SH-SY5Y (cell line): ENCODE data around the gene MSRB3.

Source experiments
- GATA2 ChIP-seq: IDR thresholded peaks from 2 replicates; pipeline ENCODE4 v1.6.1; 2011; ENCODE audit warnings: mild to moderate bottlenecking, low read depth, low read length
- GATA3 ChIP-seq: IDR thresholded peaks from 2 replicates; pipeline ENCODE4 v1.6.1; 2011; ENCODE audit warnings: low read depth, mild to moderate bottlenecking, low read length, moderate library complexity

The MSRB3 gene

GRCh38 chr12:65494537-65494936 lies 216.1 kb downstream of the MSRB3 start:
- TF ChIP-seq GATA2 (no peak), GATA3 (no peak)

DNA sequence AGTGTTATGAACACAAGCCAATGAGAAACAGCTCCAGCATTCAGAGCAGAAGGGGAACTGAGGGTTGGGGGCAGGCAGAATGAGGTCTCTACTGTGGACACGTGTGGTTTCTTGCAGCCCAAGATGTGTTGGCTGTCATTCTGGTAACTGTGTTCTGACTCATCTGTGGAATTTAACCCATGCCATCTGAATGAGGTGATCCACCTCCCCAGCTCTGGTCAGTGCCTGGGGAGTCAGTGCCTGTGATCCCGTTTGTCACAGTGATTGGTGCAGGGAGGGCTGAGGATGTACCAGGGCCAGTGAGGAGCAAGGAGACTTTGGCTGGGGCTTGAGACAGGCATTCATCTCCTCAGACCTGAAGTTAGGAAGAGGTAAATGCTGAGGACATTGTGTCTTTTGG lies 216.8 kb downstream of the MSRB3 start:
- no peak for TF ChIP-seq GATA2
- TF ChIP-seq GATA3, result no peak

GRCh38 chr12:65496617-65497016 lies 218.1 kb downstream of the MSRB3 start:
- no peak for TF ChIP-seq GATA2
- TF ChIP-seq GATA3, result no peak

DNA sequence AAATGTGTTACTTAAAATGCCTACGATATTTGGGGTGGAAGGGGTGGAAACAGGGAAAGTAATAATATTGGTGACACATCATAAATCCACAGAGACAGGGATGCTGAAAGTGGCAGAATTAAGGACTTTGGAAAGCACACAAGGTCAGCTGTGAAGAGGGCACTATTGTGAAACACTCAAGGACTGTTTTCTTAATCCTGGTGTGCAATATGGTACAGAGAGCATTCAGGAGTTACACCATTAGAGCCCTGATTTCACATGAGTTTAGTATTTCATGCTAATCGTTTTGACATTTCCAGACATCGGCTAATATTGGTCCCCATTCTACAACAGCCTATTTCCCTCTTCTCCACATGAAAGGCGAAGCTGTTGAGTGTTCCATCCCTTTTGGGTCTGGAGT lies 219.2 kb downstream of the MSRB3 start:
- no peak for TF ChIP-seq GATA3
- no peak for TF ChIP-seq GATA2

DNA sequence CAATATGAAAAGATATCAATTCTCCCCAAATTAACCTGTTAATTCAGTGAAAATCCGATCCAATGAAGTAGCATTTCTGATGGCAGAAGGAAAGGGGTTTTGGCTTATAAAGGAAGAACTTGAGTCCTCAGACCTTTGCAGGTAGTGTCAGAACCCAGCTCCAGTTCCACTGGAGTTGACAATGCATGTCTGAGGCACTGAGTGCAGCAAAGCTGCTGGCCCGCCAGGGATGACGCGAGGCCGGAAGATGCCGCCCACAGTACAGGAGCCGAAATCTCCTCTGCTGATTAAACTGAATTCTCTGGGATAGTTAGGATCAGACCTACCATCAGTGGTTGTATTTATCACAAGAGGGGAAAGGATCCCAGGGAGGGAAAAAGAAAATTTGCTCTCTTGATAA lies 220.7 kb downstream of the MSRB3 start:
- no peak for TF ChIP-seq GATA2
- no peak for TF ChIP-seq GATA3

DNA sequence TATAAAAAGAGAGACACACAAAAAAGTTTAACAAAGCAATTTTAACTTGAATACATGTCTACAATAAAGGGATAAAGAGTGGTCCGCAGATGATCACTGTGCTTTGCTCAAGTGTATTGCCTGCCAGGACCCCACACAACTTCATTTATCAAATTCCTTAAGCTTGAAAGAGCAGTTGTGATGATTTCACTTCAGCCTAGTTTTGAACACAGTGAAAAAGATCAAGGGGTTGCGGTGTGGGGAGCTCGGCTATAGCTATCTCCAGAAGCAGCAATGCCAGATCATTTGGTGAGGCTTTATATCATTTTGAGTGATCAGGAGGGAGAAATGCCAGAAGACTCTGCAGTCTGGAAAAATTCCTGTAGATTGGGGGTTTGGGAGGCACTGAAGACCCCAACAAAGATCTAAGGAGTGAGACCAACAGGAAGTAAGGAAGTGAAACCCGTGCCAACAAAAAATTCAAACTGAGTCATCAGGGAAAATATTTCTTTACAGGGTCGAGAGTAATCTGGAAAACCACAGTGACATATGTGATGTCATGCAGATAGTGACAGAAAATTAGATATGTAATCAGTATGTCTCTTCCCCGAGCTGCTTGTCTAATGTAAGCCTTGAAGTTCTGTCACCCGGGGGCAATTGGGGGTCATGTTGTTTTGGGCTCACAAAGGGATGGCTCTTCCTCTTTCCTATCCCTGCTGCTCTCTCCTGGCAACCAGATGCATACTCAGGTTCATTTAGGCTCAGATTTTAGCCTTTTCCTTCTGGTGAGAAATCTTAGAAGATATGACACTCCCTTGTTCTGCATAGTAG lies 221.8 kb downstream of the MSRB3 start:
- TF ChIP-seq GATA2 (no peak), GATA3 (no peak)

DNA sequence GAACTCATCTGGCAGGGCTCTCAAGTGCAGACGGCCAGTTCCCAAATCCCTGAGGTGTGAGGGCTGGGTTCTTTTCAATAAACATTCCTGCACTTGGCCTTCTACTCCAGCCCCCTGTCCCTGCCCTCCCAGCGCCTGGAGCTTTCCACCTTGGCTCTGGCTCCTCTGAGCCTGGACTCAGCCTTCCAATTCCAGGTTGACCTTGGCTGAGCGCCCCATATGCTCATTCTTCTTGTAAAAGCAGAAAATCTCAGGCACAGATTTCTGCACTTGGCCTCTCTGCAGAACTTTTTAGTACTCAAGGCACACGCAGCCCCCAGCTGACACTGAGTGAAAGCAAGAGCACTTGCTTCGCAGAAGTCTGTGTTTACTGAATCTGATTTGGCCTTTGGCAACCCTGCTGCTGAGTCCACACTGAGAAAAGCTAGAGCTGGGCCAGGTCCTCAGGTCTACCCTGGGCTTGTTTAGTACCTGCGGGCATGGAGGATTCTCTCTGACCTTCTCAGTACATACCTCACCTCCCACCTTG lies 222.7 kb downstream of the MSRB3 start:
- TF ChIP-seq GATA3 (no peak), GATA2 (no peak)

DNA sequence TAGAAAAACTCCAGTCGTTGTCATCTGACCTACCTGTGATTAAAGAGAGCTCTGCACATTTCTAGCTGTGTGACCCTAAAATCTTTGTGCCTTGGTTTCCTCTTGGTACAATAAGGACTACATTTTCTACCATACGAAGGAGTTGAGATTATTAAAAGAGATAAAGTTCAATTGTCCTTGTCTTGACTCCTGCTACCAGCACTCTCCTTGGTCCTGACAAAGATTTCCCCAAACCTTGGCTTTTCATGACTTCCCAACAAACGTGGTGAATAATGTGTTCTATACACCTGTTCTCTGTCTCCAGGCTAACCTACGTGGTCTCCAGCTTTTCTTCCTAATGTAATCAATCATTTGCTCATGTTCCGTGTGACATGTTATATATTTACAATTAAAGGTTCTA lies 223.5 kb downstream of the MSRB3 start:
- TF ChIP-seq GATA2 (no peak), GATA3 (no peak)

- TF ChIP-seq GATA2 (no peak), GATA3 (no peak)
Measured at GRCh38 chr12:65504417-65504816, 225.9 kb downstream of the MSRB3 start.

DNA sequence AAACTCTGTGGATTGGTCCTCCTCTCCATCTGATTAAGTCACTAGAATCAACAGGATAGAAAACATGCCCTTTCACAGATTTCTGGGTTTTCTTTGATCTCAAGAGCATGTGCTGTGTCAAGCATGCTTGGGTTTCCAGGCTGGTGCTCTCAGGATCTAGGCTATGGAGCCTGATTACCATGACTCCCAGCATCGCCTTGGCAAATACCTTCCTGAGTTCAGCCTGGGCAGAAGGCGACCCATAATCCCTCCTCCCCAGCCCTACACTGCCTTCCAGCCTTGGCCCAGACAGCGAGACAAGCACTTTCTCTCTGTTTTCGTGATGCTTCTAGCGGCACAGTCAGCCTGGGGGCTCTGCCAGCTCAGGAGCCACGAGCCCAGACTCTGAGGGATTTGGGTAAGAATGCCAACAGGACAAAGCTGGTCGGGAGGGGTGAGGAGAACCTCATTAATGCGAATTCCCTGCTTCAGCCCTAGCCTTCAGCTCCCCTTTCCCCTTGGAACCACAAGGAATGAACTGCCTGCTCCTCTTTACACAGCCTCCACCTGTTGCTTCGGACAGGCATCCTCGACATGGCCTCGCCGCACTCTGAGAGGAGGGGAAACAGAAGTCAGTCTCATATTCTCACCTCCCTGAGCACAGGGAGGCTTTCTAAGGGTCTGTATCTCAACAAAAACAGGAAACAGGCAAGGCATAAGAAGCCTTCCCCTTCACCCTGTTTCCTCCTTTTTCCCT lies 227.1 kb downstream of the MSRB3 start:
- TF ChIP-seq GATA2 (no peak), GATA3 (no peak)

GRCh38 chr12:65508276-65509035 lies 230.0 kb downstream of the MSRB3 start:
- TF ChIP-seq GATA2 (no peak), GATA3 (no peak)

DNA sequence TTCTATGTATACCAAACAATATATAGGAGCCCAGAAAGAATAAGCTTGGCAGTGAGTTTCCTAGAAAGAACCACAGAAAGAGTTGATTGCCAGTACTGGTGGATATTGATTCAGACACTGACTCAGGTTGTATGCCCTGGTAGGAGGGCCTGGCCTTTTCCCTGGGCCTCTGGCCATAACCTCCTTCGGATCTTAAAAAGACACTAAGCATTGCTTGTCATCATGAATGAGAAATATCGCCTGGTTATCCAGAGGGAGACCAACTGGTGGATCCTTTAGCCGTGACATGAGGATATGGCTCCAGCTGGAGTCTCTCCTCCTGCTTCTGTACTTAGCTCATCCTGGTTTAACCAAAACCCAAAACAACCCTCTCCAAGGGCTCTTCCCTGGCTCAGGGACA lies 231.5 kb downstream of the MSRB3 start:
- TF ChIP-seq GATA2, result no peak
- TF ChIP-seq GATA3, result no peak

DNA sequence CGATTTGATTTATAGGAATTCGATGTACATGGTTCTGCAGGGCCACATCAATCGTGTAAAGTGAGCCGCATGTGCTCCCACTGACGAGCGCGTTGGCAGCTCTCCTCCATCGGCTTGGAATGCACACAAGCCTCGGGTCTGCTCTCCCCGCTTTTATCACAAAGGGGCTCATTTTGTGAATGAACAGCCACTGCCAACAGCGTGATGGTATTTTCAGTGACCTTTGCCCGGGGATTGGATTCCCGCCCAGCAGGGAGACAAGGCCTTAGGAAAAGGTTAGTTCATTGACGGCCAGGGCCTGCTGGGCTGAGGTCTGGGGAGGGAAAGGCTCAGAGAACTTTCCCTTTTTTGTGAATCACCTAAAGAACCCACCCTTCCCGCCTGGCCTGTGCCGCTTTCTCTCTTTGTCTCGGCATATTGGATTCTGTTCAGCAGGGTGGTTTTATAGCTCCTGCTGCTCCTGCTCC lies 232.1 kb downstream of the MSRB3 start:
- TF ChIP-seq GATA3, result no peak
- no peak for TF ChIP-seq GATA2
